PFSK-1 (cell line): ENCODE data around the gene ZNF90.

Experiments
- FOXP2 ChIP-seq: optimal IDR thresholded peaks from 2 replicates; pipeline ENCODE3; 2011; ENCODE audit warnings: borderline replicate concordance, control low read depth, inconsistent platforms; ENCODE audit not compliant: insufficient read depth; ENCODE audit errors: extremely low read length, extremely low read depth
- POLR2AphosphoS5 ChIP-seq: IDR thresholded peaks from 2 replicates; pipeline ENCODE4 v1.6.1; 2012; ENCODE audit warnings: low read depth, mild to moderate bottlenecking, control low read depth, low read length, moderate library complexity
- REST ChIP-seq, 2 experiments: IDR thresholded peaks; 2 replicates each; pipeline versions ENCODE4 v1.6.1 to v1.8.0; 2011 to 2012; ENCODE audit warnings: low read depth in 2 of 2, low read length in 2 of 2, control low read depth in 1 of 2, inconsistent platforms in 1 of 2, mild to moderate bottlenecking in 1 of 2, moderate library complexity in 1 of 2; ENCODE audit not compliant: insufficient read depth in 1 of 2
- SIN3A ChIP-seq: IDR thresholded peaks from 2 replicates; pipeline ENCODE4 v1.6.1; 2012; ENCODE audit warnings: mild to moderate bottlenecking, low read length, moderate library complexity, borderline replicate concordance; ENCODE audit not compliant: insufficient read depth
- TAF1 ChIP-seq: IDR thresholded peaks from 2 replicates; pipeline ENCODE4 v1.6.1; 2012; ENCODE audit warnings: low read length, control low read depth, borderline replicate concordance; ENCODE audit not compliant: insufficient read depth

The ZNF90 gene

GRCh38 chr19:20066861-20067260, 10.9 kb upstream of the ZNF90 start:
- TF ChIP-seq POLR2AphosphoS5 (no peak), TAF1 (no peak), SIN3A (no peak), FOXP2 (no peak), REST (IDR thresholded peaks at IDR 0.05; ENCODE audit: insufficient read depth in 1 of 2, low read depth in 2 of 2, low read length in 2 of 2) (no peak)

GRCh38 chr19:20067943-20068342, 9.9 kb upstream of the ZNF90 start:
- TF ChIP-seq TAF1 (no peak), FOXP2 (no peak), REST (IDR thresholded peaks at IDR 0.05; ENCODE audit: insufficient read depth in 1 of 2, low read depth in 2 of 2, low read length in 2 of 2) (no peak), POLR2AphosphoS5 (no peak), SIN3A (no peak)

- TF ChIP-seq REST (IDR thresholded peaks at IDR 0.05; ENCODE audit: insufficient read depth in 1 of 2, low read depth in 2 of 2, low read length in 2 of 2) (no peak), TAF1 (no peak), FOXP2 (no peak), POLR2AphosphoS5 (no peak), SIN3A (no peak)
These were observed 7.1 kb upstream of the ZNF90 start for GRCh38 chr19:20070691-20071090.

GRCh38 chr19:20072936-20073335, 4.9 kb upstream of the ZNF90 start:
- TF ChIP-seq TAF1 (no peak), SIN3A (no peak), FOXP2 (no peak), REST (IDR thresholded peaks at IDR 0.05; ENCODE audit: insufficient read depth in 1 of 2, low read depth in 2 of 2, low read length in 2 of 2) (no peak), POLR2AphosphoS5 (no peak)

- TF ChIP-seq REST (IDR thresholded peaks at IDR 0.05; ENCODE audit: insufficient read depth in 1 of 2, low read depth in 2 of 2, low read length in 2 of 2) = no peak
- no peak for TF ChIP-seq POLR2AphosphoS5
- no peak for TF ChIP-seq TAF1
- TF ChIP-seq SIN3A = no peak
- TF ChIP-seq FOXP2 = no peak
These were observed 806 bp downstream of the ZNF90 start for GRCh38 chr19:20078581-20079031.
